ENCODE measurements around the gene YTHDF2.

DNA sequence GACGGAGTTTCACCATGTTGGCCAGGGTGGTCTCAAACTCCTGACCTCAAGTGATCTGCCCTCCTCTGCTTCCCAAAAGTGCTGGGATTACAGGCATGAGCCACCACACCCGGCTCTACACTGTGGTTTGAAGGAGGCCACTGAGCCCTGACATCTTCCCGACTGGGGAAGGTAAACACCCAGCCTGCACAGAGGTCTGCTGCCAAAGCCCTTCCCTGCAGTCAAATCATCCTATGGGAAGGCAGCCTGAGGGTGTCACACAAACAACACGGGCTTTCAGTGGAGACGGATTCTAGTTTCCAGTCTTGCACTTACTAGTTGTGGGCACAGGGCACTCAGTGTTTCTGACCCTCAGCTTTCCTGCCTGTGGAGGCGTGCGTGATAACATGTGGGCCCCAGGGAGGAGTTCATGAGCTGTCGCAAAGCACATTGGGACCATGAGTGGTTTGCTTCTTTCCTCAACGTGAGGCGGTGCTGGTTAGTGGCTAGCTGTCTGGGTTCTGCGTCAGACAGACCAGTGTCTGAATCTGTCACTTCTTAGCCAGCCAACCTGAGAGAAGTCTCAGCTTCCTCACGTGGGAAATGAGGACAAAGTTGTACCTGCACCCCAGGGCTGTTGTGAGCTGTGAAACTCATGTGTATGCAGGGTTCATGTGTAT lies 53.8 kb downstream of the YTHDF2 start:
- TF ChIP-seq CTCF (IDR thresholded peaks at IDR 0.05) (no peak), POLR2A (IDR thresholded peaks at IDR 0.05) (no peak)

Measured in sigmoid colon (tissue), 3 donors.